HG02642 (cell line): ENCODE results near the gene RGR.
A peak's percentile ranks its signal among the peaks of the same experiment; 100 is the strongest.
"Not testable (repeated sequence)": the region's sequence is repeated elsewhere in the genome, so short reads cannot be mapped to it uniquely, and the experiment has no call there.

Experiments
- ATAC-seq: cut with Tn5 transposase; IDR thresholded peaks from one replicate; pipeline ENCODE4 v1.9.1; 2021; ENCODE audit warnings: mild to moderate bottlenecking; ENCODE audit not compliant: unreplicated experiment, poor library complexity

RGR gene

DNA sequence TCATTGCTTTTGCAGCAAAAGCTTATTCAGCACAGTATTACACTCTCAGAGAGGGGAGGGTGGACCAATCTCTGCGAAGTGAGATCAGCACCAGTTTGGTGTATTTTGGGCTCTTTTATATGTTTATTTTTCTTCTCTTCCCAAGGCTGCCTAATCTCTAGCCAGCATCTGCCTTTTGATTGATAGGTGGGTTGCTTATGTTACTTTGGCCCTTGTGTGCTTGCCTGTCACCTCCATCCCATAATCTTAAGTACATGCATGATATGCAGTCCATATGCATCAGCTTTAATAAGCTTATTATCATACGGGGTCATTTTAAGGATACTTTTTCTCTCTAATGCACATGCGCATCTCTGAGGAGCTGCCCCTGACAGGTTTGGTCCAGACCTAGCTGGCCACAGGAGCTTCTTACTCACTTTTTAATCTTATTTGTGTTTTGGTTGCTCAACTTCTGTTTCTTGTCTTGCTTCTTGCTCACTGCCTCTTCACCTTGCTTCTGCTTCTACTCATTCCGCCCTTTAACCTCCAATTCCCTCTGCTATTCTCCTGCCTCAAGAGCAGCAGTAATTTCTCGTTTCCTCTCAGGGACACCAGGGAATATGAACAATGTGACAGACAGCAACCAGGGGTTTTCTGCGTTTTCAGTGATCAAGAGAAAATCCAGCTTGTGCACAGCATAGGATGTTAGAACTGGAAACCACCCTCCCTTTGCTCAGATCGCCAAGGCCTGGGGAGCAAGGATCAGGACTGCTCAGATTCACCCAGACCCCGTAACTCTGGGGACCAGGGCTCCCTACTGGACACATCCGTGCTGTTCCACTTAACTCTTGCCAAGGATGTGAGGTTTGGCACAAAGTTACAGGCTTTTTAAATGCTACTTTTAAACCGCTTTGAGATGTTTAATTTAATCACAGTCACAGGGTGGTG lies 10.0 kb downstream of the RGR start:
- ATAC-seq: no peak

DNA sequence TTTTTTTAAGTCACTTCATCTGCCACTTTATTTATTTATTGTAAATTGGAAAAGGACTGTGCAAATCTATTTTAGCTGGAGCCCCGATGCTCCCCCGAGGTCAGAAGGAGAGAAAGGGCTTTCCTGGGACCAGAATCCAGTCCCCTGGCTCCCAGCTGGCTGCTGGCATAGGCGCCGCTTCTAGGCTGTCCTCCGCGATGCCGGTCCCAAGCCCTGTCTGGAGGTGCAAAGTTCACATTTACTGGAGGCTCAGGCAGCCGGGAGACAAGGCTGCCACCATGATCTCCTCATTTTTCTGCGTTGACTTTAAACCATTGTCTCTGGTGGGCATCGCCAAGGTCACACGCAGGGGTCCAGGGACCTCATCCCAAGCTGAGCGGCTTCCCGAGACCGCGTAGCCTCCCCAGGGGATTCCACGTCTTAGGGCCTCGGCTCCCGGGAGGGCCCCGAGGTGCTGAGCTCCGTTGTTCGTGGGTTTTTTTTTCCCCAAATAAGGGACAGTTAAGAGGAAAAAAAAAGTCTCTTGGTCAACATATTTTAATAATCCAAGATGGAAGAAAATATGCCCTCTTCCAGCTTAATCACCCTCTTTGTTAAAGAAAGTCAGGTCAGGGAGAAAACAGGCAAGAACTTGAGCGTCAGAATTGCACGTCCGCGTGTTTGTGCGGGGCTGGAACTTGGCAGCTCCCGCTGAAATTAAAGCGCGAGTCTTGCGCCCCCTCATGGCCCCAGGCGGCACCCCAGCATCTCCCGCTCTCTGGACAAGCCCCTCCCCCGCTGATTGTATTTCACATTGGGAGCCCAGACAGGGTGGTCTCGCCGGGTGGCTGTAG lies 11.9 kb downstream of the RGR start:
- peak; percentile 63 for ATAC-seq

DNA sequence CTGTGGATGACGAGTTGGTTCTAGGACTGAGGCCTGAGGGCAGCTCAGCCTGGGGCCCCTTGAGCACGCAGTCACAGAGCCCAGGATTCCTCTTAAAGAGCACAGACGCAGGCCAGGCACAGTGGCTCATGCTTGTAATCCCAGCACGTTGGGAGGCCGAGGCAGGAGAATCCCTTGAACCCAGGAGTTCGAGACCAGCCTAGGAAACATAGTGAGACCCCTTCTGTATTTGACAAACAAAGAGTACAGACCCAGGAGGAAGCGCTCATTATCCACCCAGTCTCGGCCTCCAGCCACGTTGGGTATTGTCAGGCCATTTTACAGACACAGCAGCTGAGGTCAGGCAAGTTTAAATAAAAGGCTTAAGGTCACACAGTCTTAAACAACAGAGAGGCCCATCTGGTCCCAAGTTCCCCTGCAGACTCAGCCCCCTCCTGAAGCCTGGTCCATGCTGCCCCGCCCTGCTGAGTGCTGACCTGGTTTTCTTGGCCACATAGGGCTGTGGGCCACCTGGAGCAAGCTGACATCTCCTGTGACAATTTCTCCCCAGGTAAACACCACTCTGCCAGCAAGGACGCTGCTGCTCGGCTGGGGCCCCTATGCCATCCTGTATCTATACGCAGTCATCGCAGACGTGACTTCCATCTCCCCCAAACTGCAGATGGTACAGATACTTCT lies 12.6 kb downstream of the RGR start:
- ATAC-seq: no peak

DNA sequence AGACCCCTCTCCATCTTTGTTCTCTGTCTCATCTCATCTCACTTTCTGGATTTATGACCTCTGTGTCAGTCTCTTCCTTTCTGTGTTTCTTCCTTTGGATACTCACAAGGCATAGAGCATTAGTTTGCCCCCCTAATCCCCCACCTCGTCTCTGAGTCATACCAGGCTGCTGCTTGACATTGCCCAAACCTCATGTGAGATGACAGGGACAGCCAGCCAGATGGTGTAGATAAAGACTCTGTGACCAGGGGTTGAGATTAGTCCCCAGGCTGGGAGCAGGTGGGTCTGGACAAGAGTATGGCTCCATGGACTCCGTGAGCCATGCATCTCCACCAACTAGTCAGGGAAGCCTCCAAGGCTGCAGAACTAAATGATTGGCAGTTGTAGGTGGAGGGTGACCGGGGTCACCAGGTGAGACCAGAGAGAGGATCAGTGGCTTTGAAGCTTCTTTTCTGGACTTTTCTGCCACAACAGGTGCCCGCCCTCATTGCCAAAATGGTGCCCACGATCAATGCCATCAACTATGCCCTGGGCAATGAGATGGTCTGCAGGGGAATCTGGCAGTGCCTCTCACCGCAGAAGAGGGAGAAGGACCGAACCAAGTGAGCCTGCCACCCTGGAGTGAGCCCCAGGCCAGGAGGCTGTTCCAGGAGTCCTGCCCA lies 13.3 kb downstream of the RGR start:
- no peak for ATAC-seq

DNA sequence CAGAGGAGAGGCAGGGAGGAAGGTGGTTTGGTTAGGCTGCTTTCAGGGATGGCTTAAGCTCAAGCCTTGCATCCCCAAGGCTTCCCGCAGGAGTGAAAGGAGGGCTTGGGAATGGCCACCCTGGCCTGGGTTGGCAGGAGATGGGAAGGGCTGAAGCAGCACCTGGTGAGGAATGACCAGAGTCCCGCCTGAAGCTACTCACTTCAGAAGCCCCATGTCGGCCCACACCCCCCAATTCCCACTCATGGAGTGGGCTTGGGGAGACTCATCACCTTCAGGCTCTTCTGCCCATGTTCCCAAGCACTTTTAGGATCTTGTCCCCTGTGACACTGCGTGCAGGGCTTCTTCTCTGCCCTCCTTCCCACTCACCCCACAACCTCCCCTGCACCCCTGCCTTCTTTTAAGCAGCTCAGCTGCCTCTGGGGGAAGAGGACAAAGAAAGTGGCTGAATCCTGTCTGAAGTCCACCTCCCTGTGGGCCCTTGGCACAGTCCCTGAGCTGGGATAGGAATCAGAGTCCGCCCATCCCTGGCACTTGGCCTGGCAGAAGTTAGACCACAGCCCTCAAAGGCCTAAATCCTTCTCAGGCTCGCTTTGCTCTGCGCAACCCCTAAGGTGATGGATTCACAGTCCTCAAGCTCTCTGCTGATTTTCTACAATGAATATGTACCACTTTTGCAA lies 16.5 kb downstream of the RGR start:
- ATAC-seq: no peak

DNA sequence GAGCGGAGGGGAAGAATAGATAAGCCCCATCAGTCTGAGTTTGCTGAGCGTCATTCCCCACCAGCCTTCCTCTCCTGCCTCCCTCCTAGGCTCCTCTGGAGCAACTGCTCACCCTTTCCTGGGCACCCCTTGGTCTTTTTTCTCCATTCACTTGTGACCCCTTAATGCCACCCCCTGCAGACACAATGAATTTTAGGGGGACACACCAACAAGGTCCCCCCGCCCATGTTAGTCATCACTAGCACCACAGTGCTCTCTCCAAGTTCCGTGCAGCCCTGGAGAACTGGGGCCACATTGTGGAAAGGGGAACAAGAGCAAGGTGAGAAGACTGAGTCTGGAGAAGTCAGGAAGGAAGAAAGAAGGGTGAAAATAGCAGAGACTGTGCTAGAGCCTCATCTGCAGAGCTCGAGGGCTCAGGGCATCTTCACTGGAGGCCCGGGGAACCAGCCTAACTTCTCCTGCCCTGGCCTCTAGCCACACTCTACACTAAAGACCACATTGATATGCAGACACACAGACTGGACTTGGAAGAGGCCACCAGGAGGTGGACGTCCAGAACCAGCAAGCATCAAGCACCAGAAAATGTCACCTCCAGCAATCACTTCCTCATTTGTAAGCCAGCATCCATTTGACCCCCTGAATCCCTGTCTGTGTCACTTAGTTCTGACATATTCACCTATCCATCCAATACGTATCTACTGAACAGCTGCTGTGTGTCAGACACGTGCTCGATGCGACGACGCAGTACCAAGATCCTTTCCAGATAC lies 17.5 kb downstream of the RGR start:
- ATAC-seq: no peak

DNA sequence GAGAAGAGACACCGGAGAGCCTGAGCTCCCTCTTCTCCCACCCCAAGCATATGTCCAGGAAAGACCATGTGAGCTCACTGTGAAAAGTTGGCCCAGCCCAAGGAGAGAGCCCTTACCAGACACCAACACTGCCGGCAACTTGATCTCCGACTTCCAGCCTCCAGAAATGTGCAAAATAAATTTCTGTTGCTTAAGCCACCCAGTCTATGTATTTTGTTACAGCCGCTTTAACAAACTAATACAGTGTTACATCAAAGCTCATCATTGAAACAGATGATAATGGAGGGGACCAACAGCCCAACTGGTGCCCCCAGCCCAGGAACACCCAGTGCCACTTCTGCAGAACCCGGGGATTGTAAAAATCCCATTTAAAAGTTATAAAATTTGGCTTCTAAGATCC lies 18.9 kb downstream of the RGR start:
- no peak for ATAC-seq

DNA sequence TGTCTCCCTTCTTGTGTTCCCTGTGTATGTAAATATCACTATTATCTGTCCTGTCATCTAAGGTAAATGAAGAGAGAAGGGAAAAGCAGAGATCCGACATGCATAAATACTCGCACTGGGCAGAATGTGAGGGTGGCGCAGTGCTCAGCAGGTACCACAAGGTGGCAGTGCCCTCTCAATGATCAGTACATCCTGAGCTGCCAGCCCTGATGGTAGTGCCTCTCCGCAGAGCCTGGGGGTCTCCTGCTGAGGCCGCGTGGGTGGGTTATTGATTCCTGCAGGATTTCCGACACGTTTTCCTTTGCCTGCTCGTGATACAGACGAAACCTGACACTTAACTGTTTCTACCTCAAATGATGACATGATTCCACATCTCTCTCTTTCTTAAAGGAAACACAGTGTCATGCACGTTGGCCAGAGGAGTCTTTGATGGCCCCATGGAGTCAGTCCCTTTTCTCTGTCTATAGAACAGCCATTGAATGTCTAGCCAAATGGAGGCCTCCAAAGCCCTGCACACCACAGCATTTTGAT lies 19.8 kb downstream of the RGR start:
- ATAC-seq: peak; percentile 98

DNA sequence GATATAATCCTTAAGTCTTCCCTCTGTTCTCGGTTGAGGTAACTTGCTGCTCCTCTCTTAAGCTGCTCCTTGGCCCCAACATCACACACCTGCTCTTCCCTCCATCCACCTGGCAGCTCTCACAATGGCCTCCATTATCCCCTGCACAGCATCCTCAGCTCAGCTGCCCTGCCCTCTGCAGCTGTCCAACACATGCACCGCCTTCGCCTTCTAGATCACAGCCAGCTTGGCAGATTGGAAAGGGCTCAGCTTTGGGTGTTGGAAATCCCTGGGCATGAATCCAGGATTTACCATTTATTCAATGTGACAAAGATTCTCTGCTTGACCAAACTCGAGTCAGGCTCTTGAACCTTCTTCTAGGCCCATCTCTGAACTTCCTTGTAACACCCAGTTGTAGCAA lies 20.6 kb downstream of the RGR start:
- no peak for ATAC-seq

DNA sequence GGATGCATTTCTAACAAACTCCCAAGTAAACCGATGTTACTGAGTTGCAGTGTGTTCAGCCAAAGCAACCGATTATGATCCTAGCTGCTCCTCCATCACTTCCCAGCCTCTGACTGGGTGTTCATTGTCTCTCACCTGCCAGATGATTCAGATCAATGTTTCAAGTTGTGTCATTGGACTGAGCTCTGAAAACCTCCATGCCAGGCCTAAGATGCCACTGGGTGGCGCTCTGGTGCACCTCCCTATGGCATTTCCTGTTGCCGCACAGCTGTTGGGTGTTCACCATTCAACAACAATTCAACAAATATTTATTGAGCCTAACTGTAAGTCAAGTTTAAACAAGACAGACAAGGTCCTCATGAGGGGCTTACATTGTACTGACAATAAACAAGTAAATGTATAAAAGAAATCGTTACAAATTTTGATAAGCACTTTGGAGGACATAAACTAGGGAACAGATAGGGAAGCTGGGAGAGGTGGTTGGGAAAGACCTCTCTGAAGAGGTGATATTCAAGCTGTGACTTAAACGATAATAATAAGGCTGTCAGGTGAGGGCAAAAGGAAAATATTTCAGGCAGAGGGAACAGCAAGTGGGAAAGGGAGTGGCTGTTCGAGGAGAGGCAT lies 22.8 kb downstream of the RGR start:
- ATAC-seq: no peak

DNA sequence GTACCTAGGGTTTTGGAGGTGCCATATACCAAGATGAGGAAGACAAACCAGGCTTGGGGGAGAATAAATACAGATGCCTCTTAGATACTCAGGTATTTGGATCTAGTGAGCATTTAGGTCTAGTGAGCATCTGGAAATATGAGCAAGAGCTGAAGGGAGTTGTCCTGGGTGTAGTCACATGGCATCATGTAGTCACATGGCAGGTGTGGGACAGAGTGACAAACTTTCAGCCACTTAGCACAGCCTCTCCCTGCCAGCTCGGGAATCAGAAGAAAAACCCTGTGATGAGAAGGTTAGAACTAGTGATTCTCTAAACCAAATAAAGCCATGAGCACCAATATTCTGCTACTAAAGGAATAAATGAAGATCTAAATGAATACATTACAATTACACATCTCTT lies 24.3 kb downstream of the RGR start:
- no peak for ATAC-seq

DNA sequence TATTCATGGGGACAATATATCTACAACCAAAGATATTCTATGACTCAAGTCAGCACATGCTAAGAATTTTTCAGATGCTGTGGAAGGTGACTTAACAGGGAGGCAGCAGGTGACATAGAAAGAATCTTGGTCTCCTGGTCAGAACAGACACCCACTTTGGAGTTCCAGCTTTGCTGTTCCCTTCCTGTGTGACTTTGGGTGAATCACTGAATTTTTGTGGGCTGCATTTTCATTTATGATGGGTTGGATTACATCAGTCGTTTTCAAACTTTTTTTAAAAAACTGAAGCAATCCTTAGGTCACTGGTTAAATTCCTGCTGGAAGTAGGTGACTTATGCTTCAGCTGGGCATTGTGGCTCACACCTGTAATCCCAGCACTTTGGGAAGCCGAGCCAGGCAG lies 24.9 kb downstream of the RGR start:
- ATAC-seq: no peak

DNA sequence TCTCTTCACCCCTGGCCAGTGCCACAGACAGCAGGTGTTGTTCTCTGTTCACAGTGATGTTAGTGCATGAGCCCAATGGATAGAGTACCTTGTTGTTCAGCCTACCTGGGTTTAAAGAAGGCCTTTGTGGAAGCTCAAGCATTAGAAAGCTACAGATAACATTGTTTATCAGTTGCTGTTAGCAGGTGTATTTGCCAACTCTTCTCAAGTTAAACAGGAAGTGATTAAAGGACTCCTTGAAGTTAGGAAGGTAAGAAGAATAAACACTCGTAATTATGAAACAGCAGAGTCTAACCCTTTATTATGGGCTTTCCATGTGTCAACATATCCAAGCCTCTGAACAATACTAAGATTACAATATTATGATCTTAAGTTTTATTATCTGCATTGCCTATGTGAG lies 25.9 kb downstream of the RGR start:
- ATAC-seq: no peak

DNA sequence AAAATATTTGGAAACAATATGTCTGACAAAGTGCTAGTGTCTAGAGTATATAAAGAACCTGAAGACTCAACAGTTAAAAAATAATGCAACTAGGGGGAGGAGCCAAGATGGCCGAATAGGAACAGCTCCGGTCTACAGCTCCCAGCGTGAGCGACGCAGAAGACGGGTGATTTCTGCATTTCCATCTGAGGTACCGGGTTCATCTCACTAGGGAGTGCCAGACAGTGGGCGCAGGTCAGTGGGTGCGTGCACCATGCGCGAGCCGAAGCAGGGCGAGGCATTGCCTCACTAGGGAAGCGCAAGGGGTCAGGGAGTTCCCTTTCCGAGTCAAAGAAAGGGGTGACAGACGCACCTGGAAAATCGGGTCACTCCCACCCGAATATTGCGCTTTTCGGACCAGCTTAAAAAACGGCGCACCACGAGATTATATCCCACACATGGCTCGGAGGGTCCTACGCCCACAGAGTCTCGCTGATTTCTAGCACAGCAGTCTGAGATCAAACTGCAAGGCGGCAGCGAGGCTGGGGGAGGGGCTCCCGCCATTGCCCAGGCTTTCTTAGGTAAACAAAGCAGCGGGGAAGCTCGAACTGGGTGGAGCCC lies 35.1 kb downstream of the RGR start:
- not testable (repeated sequence) for ATAC-seq

DNA sequence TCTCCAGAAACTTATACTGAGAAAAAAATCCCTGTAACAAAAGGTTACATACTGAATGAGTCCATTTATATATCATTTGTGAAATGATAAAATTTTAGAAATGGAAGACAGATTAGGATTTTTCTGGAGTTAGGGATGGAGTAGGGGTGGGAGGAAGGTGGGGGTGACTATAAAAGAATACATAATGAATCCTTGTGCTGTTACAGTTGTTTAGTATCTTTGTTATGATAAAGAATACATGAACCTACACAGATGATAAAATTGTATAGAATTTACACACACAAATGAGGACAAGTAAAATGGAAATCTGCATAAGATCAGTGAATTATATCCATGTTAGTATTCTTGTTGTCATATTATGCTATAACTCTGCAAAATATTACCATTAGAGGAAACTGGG lies 41.8 kb downstream of the RGR start:
- no peak for ATAC-seq

DNA sequence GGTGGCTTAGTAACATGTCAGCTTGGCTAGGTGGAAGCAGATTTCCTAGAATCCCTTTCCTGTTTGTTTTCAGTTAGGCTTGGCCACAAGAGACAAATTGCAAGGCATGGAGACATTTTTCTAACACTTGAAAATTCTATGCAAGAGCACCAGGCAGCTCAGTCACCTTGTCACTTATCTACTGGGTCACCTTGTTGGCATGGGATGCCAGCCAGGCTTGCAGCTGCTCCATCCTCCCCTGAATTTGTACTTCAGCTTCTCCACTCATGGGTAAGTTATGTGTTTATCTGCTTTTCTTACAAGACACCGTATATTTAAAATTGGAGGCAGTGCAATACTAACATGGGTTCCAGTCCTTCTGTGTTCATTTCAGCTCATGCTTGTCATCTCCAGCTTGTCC lies 43.3 kb downstream of the RGR start:
- no peak for ATAC-seq

DNA sequence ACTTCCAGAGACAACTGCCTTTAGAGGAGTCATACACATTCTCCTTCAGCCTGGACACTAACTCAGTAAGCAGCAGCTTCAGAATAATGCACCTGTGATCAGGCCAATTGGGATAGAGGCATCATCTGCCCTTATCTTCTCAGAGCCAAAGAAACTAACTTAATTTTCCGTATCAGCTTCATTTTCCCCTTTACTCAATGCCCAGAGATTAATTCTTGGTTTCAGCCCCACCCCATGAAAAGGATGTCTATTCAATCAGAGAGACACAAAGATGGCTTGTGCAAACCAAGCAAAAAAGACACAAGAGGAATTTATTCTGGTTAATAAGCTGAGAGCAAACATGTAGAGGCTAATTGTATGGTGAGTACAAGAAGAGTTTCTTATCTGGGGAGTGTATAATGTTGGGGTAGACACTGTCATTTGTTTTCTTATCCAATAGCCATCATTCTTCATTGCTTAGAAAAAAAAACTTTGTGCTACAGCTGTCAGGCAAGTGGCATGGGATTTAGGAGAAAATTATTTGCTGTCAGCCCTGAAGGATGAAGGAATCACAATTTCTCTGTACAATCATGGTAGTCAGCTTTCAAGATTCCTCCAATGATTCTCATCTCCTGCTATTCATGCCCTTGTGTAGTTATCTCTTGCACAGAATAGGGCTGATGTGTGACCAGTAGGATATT lies 44.8 kb downstream of the RGR start:
- ATAC-seq: no peak

DNA sequence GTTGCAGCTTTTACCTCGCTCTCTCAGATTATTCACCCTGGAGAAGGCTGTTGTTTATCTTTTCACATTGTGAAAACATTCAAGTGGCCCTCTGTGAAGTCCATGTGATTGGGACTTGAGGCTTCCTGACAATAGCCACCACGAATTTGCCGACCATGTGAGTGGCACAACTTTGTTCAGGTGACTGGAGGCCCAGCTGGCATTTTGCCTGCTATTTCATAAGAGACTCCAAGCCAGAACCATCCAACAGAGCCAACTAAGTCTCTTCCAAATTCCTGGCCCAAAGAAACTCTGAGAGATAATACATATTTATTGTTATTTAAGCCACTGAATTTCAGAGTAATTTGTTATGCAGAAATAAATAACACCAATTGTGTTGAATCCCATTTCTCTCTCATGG lies 45.4 kb downstream of the RGR start:
- ATAC-seq: no peak
